G401 (cell line): ENCODE measurements around the gene ZNF600. TPM values are rescaled to one million over a fixed set of nuclear protein-coding genes. Genes with fewer than 3 reads are reported as not detected.

Source experiments
- total RNA-seq: library from RNA; depleted of rRNA; stranded (reverse); fragments of >200 nt; shearing (Covaris generic); gene quantifications from 2 replicates; pipeline ENCODE4 v1.2.3, GENCODE V29; 2014; rRNA removed

Gene ZNF600
- total RNA-seq, 1 experiment from 2014 or later, result 1.1 TPM

Other genes starting within 250 kb of the ZNF600 start
- 1.1 and 1.2 TPM in 2 replicates for gene ZNF701, start 216.5 kb downstream of the ZNF600 start, total RNA-seq
- gene ZNF83, start 148.4 kb downstream of the ZNF600 start, total RNA-seq, result 14.0 and 19.4 TPM in 2 replicates
- 3.9 and 8.9 TPM in 2 replicates for gene ZNF611, start 51.7 kb downstream of the ZNF600 start, total RNA-seq
- gene ZNF28, start 34.8 kb upstream of the ZNF600 start, total RNA-seq, result 12.1 and 14.2 TPM in 2 replicates
- gene ZNF468, start 70.8 kb upstream of the ZNF600 start, total RNA-seq, result 4.1 and 4.6 TPM in 2 replicates
- not detected in 2 replicates for gene ZNF320, start 110.8 kb upstream of the ZNF600 start, total RNA-seq
- 1.2 and 1.8 TPM in 2 replicates for gene ZNF888, start 136.6 kb upstream of the ZNF600 start, total RNA-seq
- gene ZNF816, start 176.1 kb upstream of the ZNF600 start, total RNA-seq, result 6.3 and 11.6 TPM in 2 replicates
- gene ERVV-1, start 227.1 kb upstream of the ZNF600 start, total RNA-seq, result not detected in 2 replicates